ENCODE data around the gene DGKE.

GRCh38 chr17:56834380-56835263, 671 bp downstream of the DGKE start:
- TF ChIP-seq JUN (IDR thresholded peaks at IDR 0.05; ENCODE audit: borderline replicate concordance, insufficient read depth, insufficient read length, low read depth) (no peak), CTCF (IDR thresholded peaks at IDR 0.05; ENCODE audit: extremely low read depth in 1 of 2, insufficient read depth in 1 of 2, low read depth in 1 of 2, low read length in 2 of 2) (peak in 1 of 2 donors; percentile 13), EZH2 (IDR thresholded peaks at IDR 0.05; ENCODE audit: borderline replicate concordance, low read depth, low read length, severe bottlenecking) (no peak), MYC (IDR thresholded peaks at IDR 0.05; ENCODE audit: low read depth, low read length) (no peak), POLR2A (IDR thresholded peaks at IDR 0.05; ENCODE audit: low read depth, low read length) (no peak)

Measured in endothelial cell of umbilical vein (primary cell).